HepG2 (cell line): Measurements from ENCODE around the gene SAE1. TPM values are rescaled to one million over a fixed set of nuclear protein-coding genes. Genes with fewer than 3 reads are reported as not detected.
A peak's percentile ranks its signal among the peaks of the same experiment; 100 is the strongest.

Experiments used
- ATAC-seq: fragments of 200-7000 bp; cut with Tn5 transposase; 3 replicates; pipeline ENCODE4 v1.9.1; 2020; ENCODE audit warnings: mild to moderate bottlenecking, moderate library complexity
- BruUV-seq: library from RNA; stranded (reverse); fragments of 400-500 nt; replicated peaks from 2 replicates; lab custom pipeline; 2021; lab: Mats Ljungman, UMichigan
- CTCF ChIA-PET: fragments of 300-600 bp; formaldehyde crosslinking; extraction: SDS; loops from one replicate; lab custom pipeline; 2021; ENCODE audit warnings: low total read pairs, inconsistent platforms, low intra/inter-chr PET ratio; lab: Yijun Ruan, JAX
- POLR2A ChIA-PET: fragments of 350-600 bp; sonication (Branson Sonifier 250); formaldehyde crosslinking; loops from one replicate; lab custom pipeline; 2020; ENCODE audit warnings: antibody characterized with exemption, inconsistent platforms; lab: Yijun Ruan, JAX
- DNase-seq: peaks from one replicate; pipeline ENCODE4 v3.0.0-alpha.2; 2015; ENCODE audit warnings: low spot score
- FAIRE-seq: peaks from 3 replicates; lab custom pipeline; 2011; peaks lifted over from hg19 to GRCh38; lab: Jason Lieb, UNC
- H2AFZ ChIP-seq: one replicate; pipeline ENCODE4 v1.6.1; 2011; ENCODE audit warnings: low read length, inconsistent platforms
- H3K27ac ChIP-seq: fragments of 300-600 bp; 3 replicates; pipeline ENCODE4 v1.8.0; 2011; ENCODE audit warnings: mixed run types, mild to moderate bottlenecking, mixed read lengths, low read length, inconsistent platforms; ENCODE audit not compliant: insufficient read depth; ENCODE audit errors: extremely low read length
- H3K27me3 ChIP-seq, 2 experiments: fragments of 200-600 bp in 1 of 2; 2 replicates in 1 of 2; 3 replicates in 1 of 2; pipeline versions ENCODE4 v1.6.0 to v1.8.0; 2011; ENCODE audit warnings: low read length in 2 of 2, mild to moderate bottlenecking in 2 of 2, moderate library complexity in 2 of 2, inconsistent platforms in 1 of 2; ENCODE audit not compliant: insufficient read depth in 2 of 2, control insufficient read depth in 1 of 2
- H3K36me3 ChIP-seq, 2 experiments: fragments of 200-600 bp in 1 of 2; replicated peaks in 1 of 2; 2 replicates in 1 of 2; 3 replicates in 1 of 2; pipeline versions ENCODE4 v1.5.1 to v1.8.0; 2011; ENCODE audit warnings: low read length in 2 of 2, inconsistent platforms in 1 of 2; ENCODE audit not compliant: insufficient read depth in 2 of 2, control insufficient read depth in 1 of 2
- H3K4me1 ChIP-seq: 2 replicates; pipeline ENCODE4 v1.5.1; 2012; ENCODE audit warnings: low read length, inconsistent platforms; ENCODE audit not compliant: insufficient read depth
- H3K4me2 ChIP-seq: 2 replicates; pipeline ENCODE4 v1.6.0; 2011; ENCODE audit warnings: low read depth, low read length, inconsistent platforms
- H3K4me3 ChIP-seq, 3 experiments: fragments of 200-600 bp in 1 of 3; sonication (generic), shearing (Covaris generic) in 1 of 3; replicated peaks in 1 of 3; 2 replicates each; pipeline ENCODE4 v1.5.1; 2011 to 2016; ENCODE audit warnings: low read length in 3 of 3, inconsistent platforms in 2 of 3, low read depth in 2 of 3, mild to moderate bottlenecking in 2 of 3, control low read depth in 1 of 3, mixed read lengths in 1 of 3; ENCODE audit not compliant: insufficient read depth in 1 of 3
- H3K79me2 ChIP-seq: one replicate; pipeline ENCODE4 v1.6.1; 2011; ENCODE audit warnings: low read length, inconsistent platforms; ENCODE audit not compliant: insufficient read depth
- H3K9ac ChIP-seq: 2 replicates; pipeline ENCODE4 v1.6.0; 2011; ENCODE audit warnings: mild to moderate bottlenecking, low read depth, low read length, inconsistent platforms; ENCODE audit not compliant: insufficient read depth
- H3K9me3 ChIP-seq: 2 replicates; pipeline ENCODE4 v1.5.1; 2012; ENCODE audit warnings: mild to moderate bottlenecking, low read length
- H4K20me1 ChIP-seq: 2 replicates; pipeline ENCODE4 v1.6.0; 2011; ENCODE audit warnings: inconsistent platforms, mild to moderate bottlenecking, low read length, moderate library complexity; ENCODE audit not compliant: insufficient read depth
- ESRRA ChIP-seq: sonication (generic); formaldehyde crosslinking; IDR thresholded peaks from 2 replicates; pipeline ENCODE4 v1.5.1; 2020; ENCODE audit warnings: mild to moderate bottlenecking, low read depth, missing genetic modification reagents
- FOXM1 ChIP-seq: sonication (generic); formaldehyde crosslinking; IDR thresholded peaks from 2 replicates; pipeline ENCODE4 v1.5.0; 2020; ENCODE audit warnings: missing genetic modification reagents
- KDM5A ChIP-seq: fragments of 200-600 bp; sonication (generic); IDR thresholded peaks from 2 replicates; pipeline ENCODE4 v1.7.0; 2018; ENCODE audit warnings: antibody characterized with exemption, mild to moderate bottlenecking, low read length, borderline replicate concordance
- PRPF4 ChIP-seq: fragments of 200-400 bp; formaldehyde crosslinking; IDR thresholded peaks from 2 replicates; pipeline ENCODE4 v1.6.1; 2016; ENCODE audit warnings: low read length, low read depth; ENCODE audit not compliant: poor library complexity, severe bottlenecking
- SIX1 ChIP-seq: sonication (generic); formaldehyde crosslinking; IDR thresholded peaks from 2 replicates; pipeline ENCODE4 v1.4.0; 2020; ENCODE audit warnings: missing genetic modification reagents, borderline replicate concordance
- ZBTB38 ChIP-seq: sonication (generic); formaldehyde crosslinking; IDR thresholded peaks from 2 replicates; pipeline ENCODE4 v1.5.1; 2020; ENCODE audit warnings: mild to moderate bottlenecking, missing genetic modification reagents
- ZNF121 ChIP-seq: sonication (generic); formaldehyde crosslinking; IDR thresholded peaks from 2 replicates; pipeline ENCODE4 v1.5.0; 2020; ENCODE audit warnings: mild to moderate bottlenecking, missing genetic modification reagents
- ZNF317 ChIP-seq: sonication (generic); formaldehyde crosslinking; IDR thresholded peaks from 2 replicates; pipeline ENCODE4 v1.5.0; 2020; ENCODE audit warnings: mild to moderate bottlenecking, missing genetic modification reagents
- ZNF776 ChIP-seq: sonication (generic); formaldehyde crosslinking; IDR thresholded peaks from 2 replicates; pipeline ENCODE4 v1.4.0; 2020; ENCODE audit warnings: mild to moderate bottlenecking, missing genetic modification reagents
- WGBS: methylation state at CpG from one replicate; pipeline ENCODE4 v1.1.6; 2017; ENCODE audit warnings: low lambda C conversion rate; 5-methylcytosine and 5-hydroxymethylcytosine counted together
- in situ Hi-C: cut with HindIII; loops from 2 replicates; pipeline ENCODE4 v1.10.0; 2017; ENCODE audit warnings: low pct_unique_long_range_greater_than_20kb; ENCODE audit not compliant: extremely low pct_ligation_motif_present
- intact Hi-C: fragments of 100-400 bp; cut with micrococcal nuclease; formaldehyde crosslinking; loops from one replicate; pipeline ENCODE4 v1.10.0; 2022; ENCODE audit not compliant: unreplicated experiment
- polyA plus RNA-seq, 8 experiments: library from polyadenylated mRNA; depleted of rRNA in 3 of 8; stranded (reverse) in 7 of 8; unstranded in 1 of 8; fragments of >200 nt; fragmentation: Illumina TruSeq in 4 of 8; extraction: Trizol in 4 of 8; gene quantifications; 2 replicates each; pipeline versions ENCODE4 v1.2.1 to v1.2.3, GENCODE V29; 2011 to 2016; ENCODE audit warnings: low read depth in 4 of 8, missing spikeins in 1 of 8, mixed read lengths in 1 of 8; ENCODE audit not compliant: insufficient read depth in 1 of 8
- total RNA-seq, 5 experiments: library from RNA; depleted of rRNA; stranded (reverse); fragments of >200 nt; fragmentation: Illumina TruSeq; extraction: Trizol; gene quantifications; 2 replicates each; pipeline ENCODE4 v1.2.3, GENCODE V29; 2016; ENCODE audit warnings: low read depth in 1 of 5
- TF ChIP-seq, protein P1 (sequence below), 2 experiments: sonication (generic) in 1 of 2; formaldehyde crosslinking in 1 of 2; IDR thresholded peaks; 2 replicates each; pipeline versions ENCODE4 v1.4.0 to v1.6.1; 2018 to 2020; ENCODE audit warnings: missing genetic modification reagents in 2 of 2, borderline replicate concordance in 1 of 2, low read depth in 1 of 2, mild to moderate bottlenecking in 1 of 2, missing biosample characterization in 1 of 2
- TF ChIP-seq, protein P2 (sequence below): sonication (generic); formaldehyde crosslinking; IDR thresholded peaks from 2 replicates; pipeline ENCODE4 v1.5.1; 2020; ENCODE audit warnings: mild to moderate bottlenecking, missing genetic modification reagents, moderate library complexity

Gene SAE1
- total and polyA plus RNA-seq, 2 of the 13 experiments (the other 11 are each of a cell fraction or from before 2014, with no cell fraction given), result 87.6 to 197 TPM

DNA sequence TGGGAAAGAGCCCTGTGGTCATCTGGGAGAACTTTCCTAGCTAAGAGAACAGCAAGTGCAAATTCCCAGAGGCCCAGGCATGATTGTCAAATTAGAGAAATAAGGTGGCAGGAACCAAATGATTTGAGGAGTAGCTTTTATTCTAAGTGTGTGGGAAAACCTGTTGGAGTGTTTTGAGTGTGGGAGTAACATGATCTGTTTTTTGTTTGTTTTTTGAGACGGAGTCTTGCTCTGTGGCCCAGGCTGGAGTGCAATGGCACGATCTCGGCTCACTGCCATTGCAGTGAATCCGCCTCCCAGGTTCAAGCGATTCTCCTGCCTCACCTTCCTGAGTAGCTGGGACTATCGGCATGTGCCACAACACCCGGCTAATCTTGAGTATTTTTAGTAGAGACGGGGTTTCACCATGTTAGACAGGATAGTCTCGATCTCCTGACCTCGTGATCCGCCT, 2.4 kb downstream of the SAE1 start:
- TSS peak; percentile 30 for BruUV-seq
- CTCF ChIA-PET, result no interaction called here
- intact Hi-C loops, result no loop called here

More for the DNA sequence above, 2.4 kb downstream of the SAE1 start:
- Histone ChIP-seq H3K4me3 (peak overlapping the region in 2 of 3 experiments; percentile 9 to 19; a peak in 2 of 6 replicates), H3K9ac (peak overlapping the region; percentile 37; the same call in 1 of the 2 replicates), H3K36me3 (peaks cover 0 to 5% of the 10 kb centered on the region in 2 experiments; a peak in 2 of 5 replicates), H3K79me2 (peaks cover 70% of the 10 kb centered on the region), H2AFZ (no peak overlapping the region), H3K27ac (no peak overlapping the region), H3K4me1 (peaks cover 58% of the 10 kb centered on the region), H3K27me3 (no peaks in the 10 kb centered on the region; a peak in 1 of 5 replicates), H3K4me2 (peak overlapping the region; percentile 73), H3K9me3 (no peaks in the 10 kb centered on the region), H4K20me1 (peaks cover 23% of the 10 kb centered on the region)
- POLR2A ChIA-PET, result interaction anchor here (1.3 to 3.9 kb wide), 4 partner anchors 20 to 124 kb away, joined by 5 to 46 read pairs (median 22); partner anchors contain the start of genes CCDC9 and ZC3H4
- 66% methylated on average over 11 of the region's 11 CpGs for WGBS
- no peak for TF ChIP-seq FOXM1
- TF ChIP-seq, protein P1, sequence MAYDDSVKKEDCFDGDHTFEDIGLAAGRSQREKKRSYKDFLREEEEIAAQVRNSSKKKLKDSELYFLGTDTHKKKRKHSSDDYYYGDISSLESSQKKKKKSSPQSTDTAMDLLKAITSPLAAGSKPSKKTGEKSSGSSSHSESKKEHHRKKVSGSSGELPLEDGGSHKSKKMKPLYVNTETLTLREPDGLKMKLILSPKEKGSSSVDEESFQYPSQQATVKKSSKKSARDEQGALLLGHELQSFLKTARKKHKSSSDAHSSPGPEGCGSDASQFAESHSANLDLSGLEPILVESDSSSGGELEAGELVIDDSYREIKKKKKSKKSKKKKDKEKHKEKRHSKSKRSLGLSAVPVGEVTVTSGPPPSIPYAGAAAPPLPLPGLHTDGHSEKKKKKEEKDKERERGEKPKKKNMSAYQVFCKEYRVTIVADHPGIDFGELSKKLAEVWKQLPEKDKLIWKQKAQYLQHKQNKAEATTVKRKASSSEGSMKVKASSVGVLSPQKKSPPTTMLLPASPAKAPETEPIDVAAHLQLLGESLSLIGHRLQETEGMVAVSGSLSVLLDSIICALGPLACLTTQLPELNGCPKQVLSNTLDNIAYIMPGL (CRISPR knock-in tag; IDR thresholded peaks at IDR 0.05; ENCODE audit: borderline replicate concordance in 1 of 2, low read depth in 1 of 2), result 0 out of 4 replicates have a peak, but pooled peaks of 1 of the 2 experiments have one; percentile 1
- TF ChIP-seq ZNF317, result no peak
- peak; percentile 95 for TF ChIP-seq ZNF121
- TF ChIP-seq SIX1 (CRISPR knock-in tag), result peak; percentile 21; the same call in 1 of the 2 replicates
- no peak for TF ChIP-seq ESRRA (CRISPR knock-in tag)
- peak; percentile 61 for TF ChIP-seq PRPF4
- TF ChIP-seq ZBTB38 (CRISPR knock-in tag), result peak; percentile 81
- no peak for TF ChIP-seq ZNF776 (CRISPR knock-in tag)
- TF ChIP-seq, protein P2, sequence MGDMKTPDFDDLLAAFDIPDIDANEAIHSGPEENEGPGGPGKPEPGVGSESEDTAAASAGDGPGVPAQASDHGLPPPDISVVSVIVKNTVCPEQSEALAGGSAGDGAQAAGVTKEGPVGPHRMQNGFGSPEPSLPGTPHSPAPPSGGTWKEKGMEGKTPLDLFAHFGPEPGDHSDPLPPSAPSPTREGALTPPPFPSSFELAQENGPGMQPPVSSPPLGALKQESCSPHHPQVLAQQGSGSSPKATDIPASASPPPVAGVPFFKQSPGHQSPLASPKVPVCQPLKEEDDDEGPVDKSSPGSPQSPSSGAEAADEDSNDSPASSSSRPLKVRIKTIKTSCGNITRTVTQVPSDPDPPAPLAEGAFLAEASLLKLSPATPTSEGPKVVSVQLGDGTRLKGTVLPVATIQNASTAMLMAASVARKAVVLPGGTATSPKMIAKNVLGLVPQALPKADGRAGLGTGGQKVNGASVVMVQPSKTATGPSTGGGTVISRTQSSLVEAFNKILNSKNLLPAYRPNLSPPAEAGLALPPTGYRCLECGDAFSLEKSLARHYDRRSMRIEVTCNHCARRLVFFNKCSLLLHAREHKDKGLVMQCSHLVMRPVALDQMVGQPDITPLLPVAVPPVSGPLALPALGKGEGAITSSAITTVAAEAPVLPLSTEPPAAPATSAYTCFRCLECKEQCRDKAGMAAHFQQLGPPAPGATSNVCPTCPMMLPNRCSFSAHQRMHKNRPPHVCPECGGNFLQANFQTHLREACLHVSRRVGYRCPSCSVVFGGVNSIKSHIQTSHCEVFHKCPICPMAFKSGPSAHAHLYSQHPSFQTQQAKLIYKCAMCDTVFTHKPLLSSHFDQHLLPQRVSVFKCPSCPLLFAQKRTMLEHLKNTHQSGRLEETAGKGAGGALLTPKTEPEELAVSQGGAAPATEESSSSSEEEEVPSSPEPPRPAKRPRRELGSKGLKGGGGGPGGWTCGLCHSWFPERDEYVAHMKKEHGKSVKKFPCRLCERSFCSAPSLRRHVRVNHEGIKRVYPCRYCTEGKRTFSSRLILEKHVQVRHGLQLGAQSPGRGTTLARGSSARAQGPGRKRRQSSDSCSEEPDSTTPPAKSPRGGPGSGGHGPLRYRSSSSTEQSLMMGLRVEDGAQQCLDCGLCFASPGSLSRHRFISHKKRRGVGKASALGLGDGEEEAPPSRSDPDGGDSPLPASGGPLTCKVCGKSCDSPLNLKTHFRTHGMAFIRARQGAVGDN (CRISPR knock-in tag), result peak; percentile 35
- TF ChIP-seq KDM5A, result no peak
- FAIRE-seq, result no peak
- in situ Hi-C loops, result no loop called here
- ATAC-seq, result no peak
- DNase-seq, result no peak
